K562 (cell line): Measurements from ENCODE around the gene BMI1. TPM values are rescaled to one million over a fixed set of nuclear protein-coding genes. Genes with fewer than 3 reads are reported as not detected.

Experiments
- ARNT ChIP-seq, 2 experiments: fragments of 450-650 bp; IDR thresholded peaks; 2 replicates each; pipeline ENCODE4 v1.6.1; 2016; ENCODE audit warnings: mild to moderate bottlenecking in 1 of 2
- BRF1 ChIP-seq: IDR thresholded peaks from 3 replicates; pipeline ENCODE4 v1.6.1; 2011; ENCODE audit warnings: borderline replicate concordance, mild to moderate bottlenecking; ENCODE audit not compliant: insufficient read length; ENCODE audit errors: extremely low read depth
- CXXC5 ChIP-seq: fragments of 250-450 bp; sonication (Bioruptor Pico); IDR thresholded peaks from 2 replicates; pipeline ENCODE4 v1.8.0; 2022; ENCODE audit warnings: inconsistent platforms, mild to moderate bottlenecking, moderate library complexity
- IFI16 ChIP-seq: fragments of 250-450 bp; sonication (Bioruptor Pico); IDR thresholded peaks from 2 replicates; pipeline ENCODE4 v2.1.2; 2022; ENCODE audit warnings: mild to moderate bottlenecking, inconsistent platforms
- MYNN ChIP-seq, 2 experiments: sonication (generic); formaldehyde crosslinking in 1 of 2; IDR thresholded peaks; 2 replicates each; pipeline versions ENCODE4 v1.5.0 to v1.6.1; 2016 to 2020; ENCODE audit warnings: antibody characterized with exemption in 1 of 2, missing genetic modification reagents in 1 of 2
- NR2C1 ChIP-seq, 2 experiments: fragments of 450-650 bp; IDR thresholded peaks; 2 replicates each; pipeline ENCODE4 v1.6.1; 2017; ENCODE audit warnings: mild to moderate bottlenecking in 2 of 2, antibody characterized with exemption in 1 of 2, inconsistent platforms in 1 of 2, missing compliant biosample characterization in 1 of 2, missing genetic modification characterization in 1 of 2
- RB1 ChIP-seq: fragments of 450-650 bp; IDR thresholded peaks from 2 replicates; pipeline ENCODE4 v1.6.1; 2017; ENCODE audit warnings: low read depth, mild to moderate bottlenecking
- RBM17 ChIP-seq: fragments of 200-400 bp; formaldehyde crosslinking; IDR thresholded peaks from 2 replicates; pipeline ENCODE4 v1.6.1; 2017; ENCODE audit warnings: low read depth, mild to moderate bottlenecking, low read length, borderline replicate concordance
- RFX5 ChIP-seq: IDR thresholded peaks from 2 replicates; pipeline ENCODE4 v1.6.1; 2011; ENCODE audit warnings: low read depth, mild to moderate bottlenecking, improper control_type of control experiment, low read length
- RFX7 ChIP-seq: fragments of 250-450 bp; sonication (Bioruptor Pico); IDR thresholded peaks from 2 replicates; pipeline ENCODE4 v1.5.1; 2021; ENCODE audit warnings: mild to moderate bottlenecking
- SIN3A ChIP-seq, 2 experiments: fragments of 150-350 bp in 1 of 2; IDR thresholded peaks; 2 replicates each; pipeline ENCODE4 v1.6.1; 2011 to 2016; ENCODE audit warnings: borderline replicate concordance in 2 of 2, low read depth in 2 of 2, low read length in 2 of 2, mild to moderate bottlenecking in 2 of 2, moderate library complexity in 2 of 2; ENCODE audit not compliant: control insufficient read depth in 1 of 2
- ZBTB7A ChIP-seq: IDR thresholded peaks from 2 replicates; pipeline ENCODE4 v1.6.1; 2011; ENCODE audit warnings: low read depth, mild to moderate bottlenecking, low read length, moderate library complexity, borderline replicate concordance; ENCODE audit not compliant: control insufficient read depth
- polyA plus RNA-seq, 8 experiments: library from polyadenylated mRNA; depleted of rRNA in 4 of 8; stranded (reverse) in 5 of 8; unstranded in 3 of 8; fragments of >200 nt; fragmentation: Nextera tagmentation in 2 of 8; fragmentation: Illumina TruSeq in 1 of 8; extraction: Ambion mirVana in 2 of 8; extraction: Trizol in 1 of 8; gene quantifications; 2 replicates each; pipeline versions ENCODE4 v1.2.1 to v1.2.3, GENCODE V29; 2011 to 2014; ENCODE audit warnings: inconsistent platforms in 1 of 8, missing spikeins in 1 of 8
- total RNA-seq, 7 experiments: library from RNA; depleted of rRNA in 6 of 7; stranded (reverse); fragments of >200 nt in 6 of 7; fragmentation: Illumina TruSeq in 2 of 7; extraction: Trizol in 2 of 7; gene quantifications; 2 replicates each; pipeline versions ENCODE4 v1.2.1 to v1.2.3, GENCODE V29; 2011 to 2021; ENCODE audit warnings: low replicate concordance in 1 of 7
- TF ChIP-seq, protein P1 (sequence below): fragments of 250-450 bp; sonication (Bioruptor Pico); IDR thresholded peaks from 2 replicates; pipeline ENCODE4 v1.4.0; 2020; ENCODE audit warnings: mild to moderate bottlenecking
- TF ChIP-seq, protein P2 (sequence below), 2 experiments: fragments of 200-800 bp in 1 of 2; sonication (Bioruptor generic) in 1 of 2; sonication (generic) in 1 of 2; formaldehyde crosslinking in 1 of 2; IDR thresholded peaks in 1 of 2; conservative IDR thresholded peaks in 1 of 2; 2 replicates each; pipeline versions ENCODE4 v1.5.0 to v1.6.1; 2016 to 2020; ENCODE audit warnings: missing compliant biosample characterization in 1 of 2, missing genetic modification characterization in 1 of 2, missing genetic modification reagents in 1 of 2
- TF ChIP-seq, protein P3 (sequence below): sonication (generic); formaldehyde crosslinking; IDR thresholded peaks from 2 replicates; pipeline ENCODE4 v1.8.1; 2022; ENCODE audit warnings: missing genetic modification reagents
- TF ChIP-seq, protein P4 (sequence below): sonication (generic); formaldehyde crosslinking; IDR thresholded peaks from 2 replicates; pipeline ENCODE4 v1.5.0; 2020; ENCODE audit warnings: missing genetic modification reagents
- TF ChIP-seq, protein P5 (sequence below): fragments of 250-450 bp; sonication (Bioruptor Pico); IDR thresholded peaks from 2 replicates; pipeline ENCODE4 v1.8.0; 2021; ENCODE audit warnings: borderline replicate concordance, mild to moderate bottlenecking, moderate library complexity; ENCODE audit not compliant: poor library complexity, severe bottlenecking
- TF ChIP-seq, protein P6 (sequence below), 2 experiments: IDR thresholded peaks; 2 replicates each; pipeline ENCODE4 v1.6.1; 2011; ENCODE audit warnings: borderline replicate concordance in 1 of 2, control low read depth in 1 of 2, low read depth in 1 of 2, low read length in 1 of 2, mild to moderate bottlenecking in 1 of 2, mixed read lengths in 1 of 2, moderate library complexity in 1 of 2; ENCODE audit not compliant: insufficient read depth in 1 of 2, insufficient read length in 1 of 2, poor library complexity in 1 of 2, severe bottlenecking in 1 of 2; ENCODE audit errors: extremely low read depth in 1 of 2

Gene BMI1
- total and polyA plus RNA-seq, 9 of the 15 experiments (the other 6 are each of a cell fraction or from before 2014, with no cell fraction given), result 21.4 to 103 (median 70.8) TPM

DNA sequence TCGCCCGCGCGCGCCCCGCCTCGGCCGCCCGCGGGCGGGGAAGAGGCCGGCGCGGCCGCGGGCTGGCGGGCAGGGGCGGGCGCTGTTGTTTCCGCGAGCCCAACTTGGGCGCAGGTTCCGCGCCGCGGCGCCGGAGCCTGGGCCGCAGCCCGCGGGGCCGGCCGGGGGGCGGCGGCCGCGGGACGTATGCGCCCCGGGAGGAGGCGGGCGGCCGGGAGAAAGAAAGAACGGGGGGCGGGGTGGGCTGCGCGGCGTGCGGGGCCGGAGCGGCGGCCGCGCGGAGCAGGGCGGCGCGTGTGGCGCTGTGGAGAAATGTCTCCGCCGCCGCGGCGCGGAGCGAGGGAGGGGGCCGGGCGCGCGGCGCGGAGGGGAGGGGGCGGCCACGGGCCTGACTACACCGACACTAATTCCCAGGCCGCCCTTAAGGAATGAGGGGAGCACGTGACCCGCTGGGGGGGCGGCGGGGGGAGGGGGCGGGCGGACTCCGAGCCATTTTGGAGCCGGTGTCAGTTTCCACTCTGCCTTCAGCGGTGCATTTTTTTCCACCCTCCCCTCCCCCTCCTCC lies at the start of gene BMI1 (continued):
- TF ChIP-seq, protein P1, sequence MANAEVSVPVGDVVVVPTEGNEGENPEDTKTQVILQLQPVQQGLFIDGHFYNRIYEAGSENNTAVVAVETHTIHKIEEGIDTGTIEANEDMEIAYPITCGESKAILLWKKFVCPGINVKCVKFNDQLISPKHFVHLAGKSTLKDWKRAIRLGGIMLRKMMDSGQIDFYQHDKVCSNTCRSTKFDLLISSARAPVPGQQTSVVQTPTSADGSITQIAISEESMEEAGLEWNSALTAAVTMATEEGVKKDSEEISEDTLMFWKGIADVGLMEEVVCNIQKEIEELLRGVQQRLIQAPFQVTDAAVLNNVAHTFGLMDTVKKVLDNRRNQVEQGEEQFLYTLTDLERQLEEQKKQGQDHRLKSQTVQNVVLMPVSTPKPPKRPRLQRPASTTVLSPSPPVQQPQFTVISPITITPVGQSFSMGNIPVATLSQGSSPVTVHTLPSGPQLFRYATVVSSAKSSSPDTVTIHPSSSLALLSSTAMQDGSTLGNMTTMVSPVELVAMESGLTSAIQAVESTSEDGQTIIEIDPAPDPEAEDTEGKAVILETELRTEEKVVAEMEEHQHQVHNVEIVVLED, result peak; percentile 25; the same call in 1 of the 2 replicates
- TF ChIP-seq, protein P2, sequence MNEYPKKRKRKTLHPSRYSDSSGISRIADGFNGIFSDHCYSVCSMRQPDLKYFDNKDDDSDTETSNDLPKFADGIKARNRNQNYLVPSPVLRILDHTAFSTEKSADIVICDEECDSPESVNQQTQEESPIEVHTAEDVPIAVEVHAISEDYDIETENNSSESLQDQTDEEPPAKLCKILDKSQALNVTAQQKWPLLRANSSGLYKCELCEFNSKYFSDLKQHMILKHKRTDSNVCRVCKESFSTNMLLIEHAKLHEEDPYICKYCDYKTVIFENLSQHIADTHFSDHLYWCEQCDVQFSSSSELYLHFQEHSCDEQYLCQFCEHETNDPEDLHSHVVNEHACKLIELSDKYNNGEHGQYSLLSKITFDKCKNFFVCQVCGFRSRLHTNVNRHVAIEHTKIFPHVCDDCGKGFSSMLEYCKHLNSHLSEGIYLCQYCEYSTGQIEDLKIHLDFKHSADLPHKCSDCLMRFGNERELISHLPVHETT (CRISPR knock-in tag; conservative IDR thresholded peaks at IDR 0.05 in 1 of 2, IDR thresholded peaks at IDR 0.05 in 1 of 2), result peak in 1 of 2 experiments; percentile 96; a peak in 2 of 4 replicates
- TF ChIP-seq NR2C1 (IDR thresholded peaks at IDR 0.05) (no peak), NR2C1 (tag; IDR thresholded peaks at IDR 0.05) (no peak), RFX7 (CRISPR knock-in tag) (no peak), BRF1 (no peak), ZBTB7A (peak; percentile 38; the same call in 1 of the 2 replicates), CXXC5 (CRISPR knock-in tag) (peak; percentile 8), IFI16 (CRISPR knock-in tag) (no peak), RFX5 (no peak), SIN3A (IDR thresholded peaks at IDR 0.05; ENCODE audit: borderline replicate concordance in 2 of 2, control insufficient read depth in 1 of 2, low read depth in 2 of 2, low read length in 2 of 2) (no peak; a peak in 1 of 4 replicates), ARNT (IDR thresholded peaks at IDR 0.05) (no peak), MYNN (IDR thresholded peaks at IDR 0.05) (no peak), MYNN (CRISPR knock-in tag; IDR thresholded peaks at IDR 0.05) (no peak), RBM17 (no peak), RB1 (peak; percentile 61; the same call in 1 of the 2 replicates)
- TF ChIP-seq, protein P3, sequence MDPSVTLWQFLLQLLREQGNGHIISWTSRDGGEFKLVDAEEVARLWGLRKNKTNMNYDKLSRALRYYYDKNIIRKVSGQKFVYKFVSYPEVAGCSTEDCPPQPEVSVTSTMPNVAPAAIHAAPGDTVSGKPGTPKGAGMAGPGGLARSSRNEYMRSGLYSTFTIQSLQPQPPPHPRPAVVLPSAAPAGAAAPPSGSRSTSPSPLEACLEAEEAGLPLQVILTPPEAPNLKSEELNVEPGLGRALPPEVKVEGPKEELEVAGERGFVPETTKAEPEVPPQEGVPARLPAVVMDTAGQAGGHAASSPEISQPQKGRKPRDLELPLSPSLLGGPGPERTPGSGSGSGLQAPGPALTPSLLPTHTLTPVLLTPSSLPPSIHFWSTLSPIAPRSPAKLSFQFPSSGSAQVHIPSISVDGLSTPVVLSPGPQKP, result no peak
- TF ChIP-seq, protein P4, sequence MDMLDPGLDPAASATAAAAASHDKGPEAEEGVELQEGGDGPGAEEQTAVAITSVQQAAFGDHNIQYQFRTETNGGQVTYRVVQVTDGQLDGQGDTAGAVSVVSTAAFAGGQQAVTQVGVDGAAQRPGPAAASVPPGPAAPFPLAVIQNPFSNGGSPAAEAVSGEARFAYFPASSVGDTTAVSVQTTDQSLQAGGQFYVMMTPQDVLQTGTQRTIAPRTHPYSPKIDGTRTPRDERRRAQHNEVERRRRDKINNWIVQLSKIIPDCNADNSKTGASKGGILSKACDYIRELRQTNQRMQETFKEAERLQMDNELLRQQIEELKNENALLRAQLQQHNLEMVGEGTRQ (CRISPR knock-in tag), result peak; percentile 80
- TF ChIP-seq, protein P5, sequence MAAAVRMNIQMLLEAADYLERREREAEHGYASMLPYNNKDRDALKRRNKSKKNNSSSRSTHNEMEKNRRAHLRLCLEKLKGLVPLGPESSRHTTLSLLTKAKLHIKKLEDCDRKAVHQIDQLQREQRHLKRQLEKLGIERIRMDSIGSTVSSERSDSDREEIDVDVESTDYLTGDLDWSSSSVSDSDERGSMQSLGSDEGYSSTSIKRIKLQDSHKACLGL (CRISPR knock-in tag), result no peak
- TF ChIP-seq, protein P6, sequence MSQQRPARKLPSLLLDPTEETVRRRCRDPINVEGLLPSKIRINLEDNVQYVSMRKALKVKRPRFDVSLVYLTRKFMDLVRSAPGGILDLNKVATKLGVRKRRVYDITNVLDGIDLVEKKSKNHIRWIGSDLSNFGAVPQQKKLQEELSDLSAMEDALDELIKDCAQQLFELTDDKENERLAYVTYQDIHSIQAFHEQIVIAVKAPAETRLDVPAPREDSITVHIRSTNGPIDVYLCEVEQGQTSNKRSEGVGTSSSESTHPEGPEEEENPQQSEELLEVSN (IDR thresholded peaks at IDR 0.05; ENCODE audit: borderline replicate concordance in 1 of 2, extremely low read depth in 1 of 2, insufficient read depth in 1 of 2, insufficient read length in 1 of 2, low read depth in 1 of 2, low read length in 1 of 2, poor library complexity in 1 of 2, severe bottlenecking in 1 of 2), result peak in 1 of 2 experiments; percentile 43
